HG03039 (cell line): ENCODE measurements around the gene SERPINA3.
"Not testable (repeated sequence)": the region's sequence is repeated elsewhere in the genome, so short reads cannot be mapped to it uniquely, and the experiment has no call there.

Source experiments
- ATAC-seq: cut with Tn5 transposase; IDR thresholded peaks from one replicate; pipeline ENCODE4 v1.9.1; 2021; ENCODE audit warnings: mild to moderate bottlenecking, moderate library complexity; ENCODE audit not compliant: unreplicated experiment

Gene SERPINA3

GRCh38 chr14:94612174-94612573, at the start of gene SERPINA3:
Gene SERPINA3, plus strand, starts transcription at chr14:94612391. Its CDS starts 2,051 bp downstream, at chr14:94614442.
- ATAC-seq = no peak

- ATAC-seq = no peak
Observed at GRCh38 chr14:94562941-94563883, 49.0 kb upstream of the SERPINA3 start.

DNA sequence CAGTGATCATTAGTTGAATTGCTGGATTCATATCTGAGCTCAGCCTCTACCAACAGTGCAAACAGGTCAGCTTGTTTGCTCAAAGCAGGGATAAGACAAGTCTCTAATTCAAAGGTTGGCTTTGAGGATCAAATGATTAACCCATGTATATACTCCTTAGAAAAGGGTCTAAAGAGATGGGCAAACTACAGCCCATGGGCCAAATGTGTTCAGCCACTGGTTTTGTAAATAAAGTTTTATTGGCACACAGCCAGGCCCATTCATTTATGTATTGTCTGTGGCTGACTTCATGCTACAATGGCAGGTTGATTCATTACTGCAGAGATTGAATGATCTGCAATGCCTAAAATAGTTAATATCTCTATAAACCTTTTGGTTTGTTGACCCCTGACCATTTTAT, 47.8 kb upstream of the SERPINA3 start:
- ATAC-seq = no peak

DNA sequence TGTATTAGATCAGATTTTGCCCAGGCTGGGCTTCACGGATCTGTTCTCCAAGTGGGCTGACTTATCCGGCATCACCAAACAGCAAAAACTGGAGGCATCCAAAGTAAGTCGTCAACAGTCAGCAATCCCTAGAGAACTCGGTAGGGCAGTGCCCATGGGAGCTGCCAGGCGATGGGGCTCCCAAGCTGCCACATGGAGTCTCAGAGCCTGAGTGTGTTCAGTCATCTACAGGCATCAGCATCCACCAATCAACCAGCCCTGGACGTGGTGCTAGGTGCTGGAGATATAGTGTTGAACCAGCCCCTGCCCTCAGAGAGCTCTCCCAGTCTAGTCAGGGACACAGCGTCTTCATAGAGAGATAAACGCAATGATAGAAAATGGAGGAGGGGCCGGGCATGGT, 44.0 kb upstream of the SERPINA3 start:
- ATAC-seq = no peak

GRCh38 chr14:94569381-94570001, 42.7 kb upstream of the SERPINA3 start:
- ATAC-seq = no peak

- no peak for ATAC-seq
Observed at GRCh38 chr14:94570002-94570400, 42.2 kb upstream of the SERPINA3 start.

GRCh38 chr14:94570440-94570839, 41.8 kb upstream of the SERPINA3 start:
- no peak for ATAC-seq

GRCh38 chr14:94571395-94571794, 40.8 kb upstream of the SERPINA3 start:
- ATAC-seq = no peak

- ATAC-seq = no peak
Observed at GRCh38 chr14:94571950-94572349, 40.2 kb upstream of the SERPINA3 start.

GRCh38 chr14:94572637-94573303, 39.4 kb upstream of the SERPINA3 start:
- ATAC-seq = no peak

DNA sequence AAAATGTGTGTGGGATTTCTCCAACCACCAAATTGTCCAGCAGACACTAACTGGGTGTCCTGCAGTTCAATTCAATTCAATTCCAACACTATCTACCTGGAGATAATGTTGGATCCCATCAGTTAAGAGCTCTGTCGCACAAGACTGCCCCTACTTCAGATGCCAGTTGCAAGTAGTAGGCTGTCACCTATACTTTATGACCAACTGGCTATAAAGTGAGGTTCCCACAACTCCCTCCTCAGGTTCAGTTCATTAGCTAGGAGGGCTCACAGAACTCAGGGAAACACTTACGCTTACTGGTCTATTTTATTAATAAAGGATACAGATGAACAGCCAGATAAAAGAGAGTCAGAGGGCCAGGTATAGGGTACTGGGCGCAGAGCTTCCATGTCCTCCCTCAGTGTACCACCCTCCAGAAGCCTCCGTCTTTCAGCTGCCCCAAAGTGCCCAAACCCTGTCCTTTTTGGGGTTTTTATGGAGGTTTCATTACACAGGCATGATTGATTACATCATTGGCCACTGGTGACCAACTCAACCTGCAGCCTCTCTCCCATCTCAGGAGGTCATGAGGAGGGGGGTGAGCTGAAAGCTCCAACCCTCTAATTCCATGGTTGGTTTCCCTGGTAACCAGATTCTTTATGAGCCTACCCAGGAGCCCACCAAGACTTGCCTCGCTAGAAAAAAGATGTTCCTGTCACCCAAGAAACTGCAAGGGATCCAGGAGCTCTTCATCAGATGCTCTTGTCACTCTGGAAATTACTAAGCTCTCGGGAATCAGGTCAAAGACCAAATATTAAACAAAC, 38.5 kb upstream of the SERPINA3 start:
- ATAC-seq = no peak

DNA sequence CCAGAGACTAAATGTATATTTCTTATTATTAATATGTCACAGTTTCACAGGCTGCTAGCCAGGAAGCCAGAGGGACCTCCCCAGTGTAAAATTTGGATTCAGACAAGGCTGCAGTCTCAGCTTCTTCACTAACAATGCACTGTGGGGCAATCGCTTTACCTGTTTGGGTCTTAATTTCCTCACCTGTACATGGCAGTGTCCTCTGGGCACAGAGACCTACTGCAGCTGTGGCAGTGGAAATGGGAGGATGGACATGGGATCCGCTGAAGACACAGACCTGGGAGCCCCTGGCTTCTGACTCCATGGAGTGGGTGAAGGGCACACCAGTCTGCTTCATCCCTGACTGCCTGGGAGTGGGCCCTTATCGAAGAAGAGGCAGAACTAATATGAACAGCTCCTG, 37.9 kb upstream of the SERPINA3 start:
- no peak for ATAC-seq

- ATAC-seq = no peak
Observed at GRCh38 chr14:94575730-94576585, 36.2 kb upstream of the SERPINA3 start.

DNA sequence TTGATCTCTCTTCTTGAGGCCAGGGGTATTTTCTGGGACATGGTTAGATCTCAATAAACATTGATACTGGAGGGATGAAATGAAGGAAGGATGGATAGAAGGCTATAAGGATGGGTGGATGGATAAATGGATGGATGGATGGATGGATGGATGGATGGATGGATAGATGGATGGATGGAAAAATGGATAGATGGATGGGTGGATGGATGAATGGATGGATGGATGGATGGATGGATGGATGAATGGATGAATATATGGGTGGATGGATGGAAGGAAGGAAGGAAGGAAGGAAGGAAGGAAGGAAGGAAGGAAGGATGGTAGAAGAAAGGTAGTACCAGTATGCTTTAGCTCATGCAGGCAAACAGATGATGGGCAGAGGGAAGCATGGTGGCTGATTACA, 34.7 kb upstream of the SERPINA3 start:
- ATAC-seq = not testable (repeated sequence)

DNA sequence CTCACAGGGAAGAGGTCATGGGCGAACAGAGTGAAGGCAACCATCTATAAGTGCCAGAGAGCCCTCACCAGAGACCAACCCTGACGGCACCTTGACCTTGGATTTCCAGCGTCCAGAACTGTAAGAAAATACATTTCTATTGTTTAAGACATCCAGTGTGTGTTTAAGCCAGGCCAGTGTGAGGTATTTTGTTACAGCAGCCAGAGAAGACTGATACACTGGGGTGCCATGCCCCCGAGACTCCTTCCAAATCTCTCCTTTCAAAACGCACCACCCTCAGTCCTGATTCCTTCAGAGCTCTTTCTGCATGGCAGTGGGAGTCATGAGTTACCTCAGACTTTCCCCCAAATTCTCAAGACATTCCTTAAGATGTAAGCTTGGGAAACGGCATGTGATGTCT, 33.5 kb upstream of the SERPINA3 start:
- ATAC-seq = no peak

- ATAC-seq = no peak
Observed at GRCh38 chr14:94581127-94581999, 30.8 kb upstream of the SERPINA3 start, which contains the start of gene SERPINA5. Gene SERPINA5, plus strand, starts transcription at chr14:94581426. Its CDS starts 5,937 bp downstream, at chr14:94587363.

GRCh38 chr14:94582199-94582750, 29.9 kb upstream of the SERPINA3 start:
- no peak for ATAC-seq

DNA sequence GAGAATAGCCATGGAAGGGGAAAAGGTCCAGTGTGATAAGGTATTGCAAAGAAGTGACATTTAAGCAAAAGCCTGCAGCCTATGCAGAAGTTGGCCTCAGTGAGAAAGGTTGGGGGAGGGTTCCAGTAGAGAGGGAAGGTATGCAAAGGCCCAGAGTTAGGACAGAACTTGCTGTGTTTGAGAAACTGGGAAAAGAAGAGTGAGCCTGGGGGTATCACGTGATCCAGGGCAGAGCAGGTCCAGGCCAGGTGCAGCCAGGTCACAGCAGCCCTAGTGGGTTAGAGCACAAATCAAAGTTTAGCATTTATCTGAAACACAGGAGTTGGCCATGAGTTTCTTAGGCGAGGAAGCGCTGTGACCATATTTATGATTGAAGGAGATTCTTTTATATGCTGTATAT, 29.3 kb upstream of the SERPINA3 start:
- ATAC-seq = no peak
